ENCODE measurements around the gene REM2. TPM values are rescaled to one million over a fixed set of nuclear protein-coding genes. Genes with fewer than 3 reads are reported as not detected.

REM2 gene
- total RNA-seq, 1 experiment from 2014 or later, result 0.18 TPM

- ATAC-seq (peak; percentile 83), DNase-seq (peak; percentile 78)
- no peaks in the 10 kb centered on the region for H3F3A ChIP-seq (ENCODE audit: low read length, unreplicated experiment)
- H3K79me2 ChIP-seq (ENCODE audit: low read length), result no peaks in the 10 kb centered on the region
- no peak overlapping the region for H3K27ac ChIP-seq (ENCODE audit: low read length)
- BruUV-seq (replicated peaks), result no TSS peak
- 0 out of 2 replicates have a peak overlapping the region, but pooled peaks have one; percentile 1 for H3K4me2 ChIP-seq (ENCODE audit: low read length)
- H3K9me2 ChIP-seq (replicated peaks; ENCODE audit: low read length), result no peaks in the 10 kb centered on the region
- no peaks in the 10 kb centered on the region for H4K20me1 ChIP-seq (ENCODE audit: low read length)
- peaks cover 23% of the 10 kb centered on the region for H3K4me1 ChIP-seq (ENCODE audit: insufficient read depth, low read length)
- no peaks in the 10 kb centered on the region for H3K9me3 ChIP-seq (ENCODE audit: low read length)
- no peaks in the 10 kb centered on the region for H3K27me3 ChIP-seq (ENCODE audit: low read length)
- H3K36me3 ChIP-seq (ENCODE audit: low read depth, low read length), result peaks cover 22% of the 10 kb centered on the region; the same call in 1 of the 2 replicates
- POLR2A ChIA-PET (ENCODE audit: unreplicated experiment), result interaction anchor here (0.6 kb wide), 1 partner anchor 62 kb away, joined by 5 read pairs; no protein-coding TSS in a partner anchor
- TF ChIP-seq, protein P1, sequence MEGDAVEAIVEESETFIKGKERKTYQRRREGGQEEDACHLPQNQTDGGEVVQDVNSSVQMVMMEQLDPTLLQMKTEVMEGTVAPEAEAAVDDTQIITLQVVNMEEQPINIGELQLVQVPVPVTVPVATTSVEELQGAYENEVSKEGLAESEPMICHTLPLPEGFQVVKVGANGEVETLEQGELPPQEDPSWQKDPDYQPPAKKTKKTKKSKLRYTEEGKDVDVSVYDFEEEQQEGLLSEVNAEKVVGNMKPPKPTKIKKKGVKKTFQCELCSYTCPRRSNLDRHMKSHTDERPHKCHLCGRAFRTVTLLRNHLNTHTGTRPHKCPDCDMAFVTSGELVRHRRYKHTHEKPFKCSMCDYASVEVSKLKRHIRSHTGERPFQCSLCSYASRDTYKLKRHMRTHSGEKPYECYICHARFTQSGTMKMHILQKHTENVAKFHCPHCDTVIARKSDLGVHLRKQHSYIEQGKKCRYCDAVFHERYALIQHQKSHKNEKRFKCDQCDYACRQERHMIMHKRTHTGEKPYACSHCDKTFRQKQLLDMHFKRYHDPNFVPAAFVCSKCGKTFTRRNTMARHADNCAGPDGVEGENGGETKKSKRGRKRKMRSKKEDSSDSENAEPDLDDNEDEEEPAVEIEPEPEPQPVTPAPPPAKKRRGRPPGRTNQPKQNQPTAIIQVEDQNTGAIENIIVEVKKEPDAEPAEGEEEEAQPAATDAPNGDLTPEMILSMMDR (conservative IDR thresholded peaks at IDR 0.05; ENCODE audit: low read depth, low read length), result no peak
- TF ChIP-seq EZH2 (IDR thresholded peaks at IDR 0.05; ENCODE audit: low read length, unreplicated experiment) (no peak), EZH2phosphoT487 (IDR thresholded peaks at IDR 0.05; ENCODE audit: borderline replicate concordance, low read length) (no peak)
- H3K9ac ChIP-seq (ENCODE audit: low read length), result no peak overlapping the region
- no peak overlapping the region for H2AFZ ChIP-seq (ENCODE audit: low read length)
- CTCF ChIA-PET, result no interaction called here
- intact Hi-C loops (cut with micrococcal nuclease), result no loop called here
- no peak overlapping the region for H3K4me3 ChIP-seq (ENCODE audit: low read length)
Observed at GRCh38 chr14:22898302-22899090, 15.5 kb downstream of the REM2 start.

- H3K79me2 ChIP-seq (ENCODE audit: low read length), result no peaks in the 10 kb centered on the region
- intact Hi-C loops (cut with micrococcal nuclease), result loop anchor here (1.0 kb wide), 2 partner anchors 28 to 77 kb away; no protein-coding TSS in a partner anchor
- H3K4me3 ChIP-seq (ENCODE audit: low read length), result no peak overlapping the region
Observed at GRCh38 chr14:22900081-22900799, 17.2 kb downstream of the REM2 start.

More at GRCh38 chr14:22900081-22900799, 17.2 kb downstream of the REM2 start:
- H3K27ac ChIP-seq (ENCODE audit: low read length), result no peak overlapping the region
- no peaks in the 10 kb centered on the region for H3K27me3 ChIP-seq (ENCODE audit: low read length)
- peak; percentile 70 for ATAC-seq
- no peaks in the 10 kb centered on the region for H3K9me2 ChIP-seq (replicated peaks; ENCODE audit: low read length)
- peaks cover 37% of the 10 kb centered on the region for H3K36me3 ChIP-seq (ENCODE audit: low read depth, low read length)
- H3F3A ChIP-seq (ENCODE audit: low read length, unreplicated experiment), result no peaks in the 10 kb centered on the region
- H3K9me3 ChIP-seq (ENCODE audit: low read length), result no peaks in the 10 kb centered on the region
- DNase-seq, result peak; percentile 80
- H3K4me1 ChIP-seq (ENCODE audit: insufficient read depth, low read length), result peaks cover 32% of the 10 kb centered on the region
- CTCF ChIA-PET, result interaction anchor here (0.6 to 1.7 kb wide), 2 partner anchors 78 to 247 kb away, joined by 7 to 8 read pairs; no protein-coding TSS in a partner anchor
- no peak overlapping the region for H3K4me2 ChIP-seq (ENCODE audit: low read length)
- H2AFZ ChIP-seq (ENCODE audit: low read length), result no peak overlapping the region
- TF ChIP-seq, protein P1 (conservative IDR thresholded peaks at IDR 0.05; ENCODE audit: low read depth, low read length), result peak; percentile 71
- TF ChIP-seq EZH2phosphoT487 (IDR thresholded peaks at IDR 0.05; ENCODE audit: borderline replicate concordance, low read length), result no peak
- H3K9ac ChIP-seq (ENCODE audit: low read length), result no peak overlapping the region
- no TSS peak for BruUV-seq (replicated peaks)
- POLR2A ChIA-PET (ENCODE audit: unreplicated experiment), result interaction anchor here (0.5 to 0.7 kb wide), 2 partner anchors 16 to 1525 kb away, joined by 5 to 6 read pairs; no protein-coding TSS in a partner anchor
- H4K20me1 ChIP-seq (ENCODE audit: low read length), result no peaks in the 10 kb centered on the region
